Measurements from ENCODE around the gene DOK3.

DOK3 gene

GRCh38 chr5:177454397-177455035 is 55.1 kb downstream of the DOK3 start:
- Histone ChIP-seq H3K27ac (ENCODE audit: low read length) (peak overlapping the region; percentile 37), H3K4me1 (ENCODE audit: control insufficient read depth, insufficient read depth, low read length) (peaks cover 39% of the 10 kb centered on the region), H3K27me3 (ENCODE audit: control insufficient read depth in 1 of 2, insufficient read depth in 2 of 2, low read length in 2 of 2) (peaks cover 7 to 17% of the 10 kb centered on the region in 2 donors), H3K4me3 (ENCODE audit: low read length in 2 of 2) (peak overlapping the region; percentile 70 to 80), H3K9ac (ENCODE audit: low read length in 2 of 2) (peak overlapping the region; percentile 37 to 42), H3K36me3 (ENCODE audit: control insufficient read depth in 2 of 2, insufficient read depth in 2 of 2, low read length in 2 of 2) (peaks cover 0 to 10% of the 10 kb centered on the region in 2 donors), H3K9me3 (ENCODE audit: control insufficient read depth in 2 of 2, low read length in 2 of 2) (no peaks in the 10 kb centered on the region)

GRCh38 chr5:177453852-177454396 is 55.7 kb downstream of the DOK3 start:
- Histone ChIP-seq H3K27ac (ENCODE audit: low read length) (no peak overlapping the region), H3K4me1 (ENCODE audit: control insufficient read depth, insufficient read depth, low read length) (peaks cover 39% of the 10 kb centered on the region), H3K27me3 (ENCODE audit: control insufficient read depth in 1 of 2, insufficient read depth in 2 of 2, low read length in 2 of 2) (peaks cover 7 to 22% of the 10 kb centered on the region in 2 donors), H3K36me3 (ENCODE audit: control insufficient read depth in 2 of 2, insufficient read depth in 2 of 2, low read length in 2 of 2) (peaks cover 0 to 6% of the 10 kb centered on the region in 2 donors), H3K9me3 (ENCODE audit: control insufficient read depth in 2 of 2, low read length in 2 of 2) (no peaks in the 10 kb centered on the region), H3K4me3 (ENCODE audit: low read length in 2 of 2) (peak overlapping the region; percentile 29 to 80), H3K9ac (ENCODE audit: low read length in 2 of 2) (peak overlapping the region; percentile 37 to 47)

DNA sequence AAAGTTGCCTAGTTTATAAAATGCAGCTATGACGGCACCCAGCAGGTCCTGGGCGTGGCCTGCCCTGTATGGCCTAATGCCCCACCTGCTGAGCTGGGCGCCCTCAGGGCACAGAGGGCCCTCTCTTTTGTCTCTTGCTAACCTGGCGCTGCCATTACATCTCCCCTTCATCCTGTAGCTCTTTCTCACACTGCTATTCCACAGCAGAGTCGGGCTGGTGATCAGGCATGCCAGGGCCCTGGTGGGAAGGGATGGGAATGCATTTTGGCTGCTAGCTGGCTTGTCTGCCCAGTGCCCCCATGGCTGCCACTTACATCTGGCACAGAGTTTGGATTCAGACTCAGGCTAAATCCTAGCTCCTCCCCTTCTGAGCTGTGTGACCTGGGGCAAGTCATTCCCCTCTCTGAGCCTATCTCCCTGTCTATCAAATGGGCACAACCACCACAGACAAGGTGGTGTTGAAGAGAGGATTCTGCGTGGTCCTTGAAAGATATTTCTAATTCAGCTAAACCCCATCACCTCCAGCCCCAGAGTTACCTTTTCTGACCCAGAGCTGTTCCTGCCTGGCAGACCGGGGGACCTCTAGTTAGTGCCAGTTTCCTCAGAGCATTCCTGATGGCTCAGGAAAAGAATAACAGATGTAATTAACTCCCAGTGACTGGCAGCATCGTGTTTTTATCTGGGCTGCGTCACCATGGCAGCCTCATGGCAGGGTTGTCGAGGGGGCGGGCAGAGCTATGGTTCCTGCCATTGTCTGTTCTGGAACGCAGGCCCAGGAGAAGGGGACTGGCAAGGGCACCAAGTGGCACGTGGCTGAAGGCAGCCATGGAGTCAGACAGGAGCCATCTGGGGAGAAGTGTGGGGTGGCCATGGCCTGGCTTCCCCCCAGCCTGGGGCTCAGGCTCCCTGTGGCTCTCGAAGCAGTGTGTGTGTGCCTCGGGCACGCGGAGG is 56.7 kb downstream of the DOK3 start:
- peaks cover 9 to 31% of the 10 kb centered on the region in 2 donors for H3K27me3 ChIP-seq (ENCODE audit: control insufficient read depth in 1 of 2, insufficient read depth in 2 of 2, low read length in 2 of 2)
- H3K4me1 ChIP-seq (ENCODE audit: control insufficient read depth, insufficient read depth, low read length), result peaks cover 42% of the 10 kb centered on the region
- H3K36me3 ChIP-seq (ENCODE audit: control insufficient read depth in 2 of 2, insufficient read depth in 2 of 2, low read length in 2 of 2), result no peaks in the 10 kb centered on the region
- no peak overlapping the region for H3K27ac ChIP-seq (ENCODE audit: low read length)
- H3K9me3 ChIP-seq (ENCODE audit: control insufficient read depth in 2 of 2, low read length in 2 of 2), result no peaks in the 10 kb centered on the region
- H3K4me3 ChIP-seq (ENCODE audit: low read length in 2 of 2), result no peak overlapping the region
- no peak overlapping the region for H3K9ac ChIP-seq (ENCODE audit: low read length in 2 of 2)
